ENCODE data around the gene CD151. TPM values are rescaled to one million over a fixed set of nuclear protein-coding genes. Genes with fewer than 3 reads are reported as not detected.

Gene CD151
- total RNA-seq, 4 donors from 2014 or later, result 307 to 1,070 (median 520) TPM

GRCh38 chr11:829176-829846 is 3.4 kb upstream of the CD151 start:
- no peak for TF ChIP-seq CTCF (IDR thresholded peaks at IDR 0.05; ENCODE audit: low read depth)

- no peak for TF ChIP-seq CTCF (IDR thresholded peaks at IDR 0.05; ENCODE audit: low read depth)
Measured at GRCh38 chr11:829847-830294, 2.9 kb upstream of the CD151 start.

GRCh38 chr11:830295-831117 is 2.2 kb upstream of the CD151 start:
- TF ChIP-seq CTCF (IDR thresholded peaks at IDR 0.05; ENCODE audit: low read depth), result no peak

GRCh38 chr11:831118-831864 is 1.5 kb upstream of the CD151 start:
- no peak for TF ChIP-seq CTCF (IDR thresholded peaks at IDR 0.05; ENCODE audit: low read depth)

GRCh38 chr11:831961-832528 is 707 bp upstream of the CD151 start:
- TF ChIP-seq CTCF (IDR thresholded peaks at IDR 0.05; ENCODE audit: low read depth), result no peak

DNA sequence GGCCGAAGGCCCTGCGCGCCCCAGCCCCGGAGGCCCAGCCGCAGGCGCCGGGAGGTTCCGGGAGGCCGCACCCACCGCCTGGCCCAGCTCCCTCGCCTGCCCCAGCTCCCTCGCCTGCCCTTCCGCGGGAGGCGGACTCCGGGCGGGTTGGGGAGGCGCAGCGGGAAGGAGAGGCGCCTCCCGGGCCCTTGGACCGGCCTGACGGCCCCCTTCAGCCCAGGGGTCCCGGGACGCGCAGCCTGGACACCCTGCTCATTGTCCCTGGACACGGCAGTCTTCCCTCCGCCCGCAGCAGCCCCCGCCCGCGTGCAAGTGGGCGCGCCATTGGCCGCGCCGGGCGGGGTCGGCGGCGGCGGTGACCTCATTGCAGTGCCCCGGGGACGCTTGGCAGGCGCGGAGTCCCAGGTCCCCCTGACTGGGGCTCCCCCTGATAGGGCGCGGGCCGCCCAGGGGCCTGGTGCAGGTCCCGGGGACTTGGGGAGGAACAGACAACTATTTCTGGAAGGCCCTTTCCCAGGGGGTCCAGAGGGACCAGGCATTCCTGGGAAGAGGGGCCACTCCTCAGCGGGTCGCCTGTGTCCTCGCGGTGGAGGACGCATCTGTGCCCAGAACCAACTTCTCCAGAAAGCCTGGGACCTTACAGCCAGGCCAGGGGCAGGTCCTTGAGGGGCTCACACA is 501 bp downstream of the CD151 start:
- TF ChIP-seq CTCF (IDR thresholded peaks at IDR 0.05; ENCODE audit: low read depth), result no peak

Measured in subcutaneous adipose tissue (tissue), 4 donors.